ENCODE data around the gene PKN1. TPM values are rescaled to one million over a fixed set of nuclear protein-coding genes. Genes with fewer than 3 reads are reported as not detected.

Gene PKN1
- total RNA-seq, 4 donors from 2014 or later = 73.9 to 150 (median 118) TPM

- peak overlapping the region; percentile 12 to 69 (median 58) for H3K27ac ChIP-seq
- TF ChIP-seq EP300 (IDR thresholded peaks at IDR 0.05) (no peak), POLR2A (IDR thresholded peaks at IDR 0.05) (no peak)
- TF ChIP-seq, protein P1, sequence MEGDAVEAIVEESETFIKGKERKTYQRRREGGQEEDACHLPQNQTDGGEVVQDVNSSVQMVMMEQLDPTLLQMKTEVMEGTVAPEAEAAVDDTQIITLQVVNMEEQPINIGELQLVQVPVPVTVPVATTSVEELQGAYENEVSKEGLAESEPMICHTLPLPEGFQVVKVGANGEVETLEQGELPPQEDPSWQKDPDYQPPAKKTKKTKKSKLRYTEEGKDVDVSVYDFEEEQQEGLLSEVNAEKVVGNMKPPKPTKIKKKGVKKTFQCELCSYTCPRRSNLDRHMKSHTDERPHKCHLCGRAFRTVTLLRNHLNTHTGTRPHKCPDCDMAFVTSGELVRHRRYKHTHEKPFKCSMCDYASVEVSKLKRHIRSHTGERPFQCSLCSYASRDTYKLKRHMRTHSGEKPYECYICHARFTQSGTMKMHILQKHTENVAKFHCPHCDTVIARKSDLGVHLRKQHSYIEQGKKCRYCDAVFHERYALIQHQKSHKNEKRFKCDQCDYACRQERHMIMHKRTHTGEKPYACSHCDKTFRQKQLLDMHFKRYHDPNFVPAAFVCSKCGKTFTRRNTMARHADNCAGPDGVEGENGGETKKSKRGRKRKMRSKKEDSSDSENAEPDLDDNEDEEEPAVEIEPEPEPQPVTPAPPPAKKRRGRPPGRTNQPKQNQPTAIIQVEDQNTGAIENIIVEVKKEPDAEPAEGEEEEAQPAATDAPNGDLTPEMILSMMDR (IDR thresholded peaks at IDR 0.05) = peak; percentile 36 to 67 (median 57)
- H3K4me1 ChIP-seq = peaks cover 0 to 17% (median 0%) of the 10 kb centered on the region in 4 donors
- DNase-seq (ENCODE audit: low spot score in 2 of 2) = no peak
- no peaks in the 10 kb centered on the region for H3K36me3 ChIP-seq
- H3K27me3 ChIP-seq = no peaks in the 10 kb centered on the region
- H3K9me3 ChIP-seq = no peaks in the 10 kb centered on the region
- 44 to 45% methylated on average over 19 of the region's 19 CpGs for WGBS, 2 donors
- H3K4me3 ChIP-seq = no peak overlapping the region
Measured at GRCh38 chr19:14505488-14506239, 72.6 kb downstream of the PKN1 start.

GRCh38 chr19:14507704-14508542, 74.8 kb downstream of the PKN1 start:
- no peak overlapping the region for H3K4me3 ChIP-seq
- peaks cover 0 to 22% (median 2%) of the 10 kb centered on the region in 4 donors for H3K4me1 ChIP-seq
- TF ChIP-seq, protein P1 (IDR thresholded peaks at IDR 0.05) = no peak
- TF ChIP-seq POLR2A (IDR thresholded peaks at IDR 0.05) (no peak), EP300 (IDR thresholded peaks at IDR 0.05) (no peak)
- no peaks in the 10 kb centered on the region for H3K27me3 ChIP-seq
- no peaks in the 10 kb centered on the region for H3K9me3 ChIP-seq
- WGBS, 2 donors = 68 to 69% methylated on average over 12 of the region's 12 CpGs
- DNase-seq (ENCODE audit: low spot score in 2 of 2) = no peak
- H3K36me3 ChIP-seq = no peaks in the 10 kb centered on the region
- no peak overlapping the region for H3K27ac ChIP-seq

DNA sequence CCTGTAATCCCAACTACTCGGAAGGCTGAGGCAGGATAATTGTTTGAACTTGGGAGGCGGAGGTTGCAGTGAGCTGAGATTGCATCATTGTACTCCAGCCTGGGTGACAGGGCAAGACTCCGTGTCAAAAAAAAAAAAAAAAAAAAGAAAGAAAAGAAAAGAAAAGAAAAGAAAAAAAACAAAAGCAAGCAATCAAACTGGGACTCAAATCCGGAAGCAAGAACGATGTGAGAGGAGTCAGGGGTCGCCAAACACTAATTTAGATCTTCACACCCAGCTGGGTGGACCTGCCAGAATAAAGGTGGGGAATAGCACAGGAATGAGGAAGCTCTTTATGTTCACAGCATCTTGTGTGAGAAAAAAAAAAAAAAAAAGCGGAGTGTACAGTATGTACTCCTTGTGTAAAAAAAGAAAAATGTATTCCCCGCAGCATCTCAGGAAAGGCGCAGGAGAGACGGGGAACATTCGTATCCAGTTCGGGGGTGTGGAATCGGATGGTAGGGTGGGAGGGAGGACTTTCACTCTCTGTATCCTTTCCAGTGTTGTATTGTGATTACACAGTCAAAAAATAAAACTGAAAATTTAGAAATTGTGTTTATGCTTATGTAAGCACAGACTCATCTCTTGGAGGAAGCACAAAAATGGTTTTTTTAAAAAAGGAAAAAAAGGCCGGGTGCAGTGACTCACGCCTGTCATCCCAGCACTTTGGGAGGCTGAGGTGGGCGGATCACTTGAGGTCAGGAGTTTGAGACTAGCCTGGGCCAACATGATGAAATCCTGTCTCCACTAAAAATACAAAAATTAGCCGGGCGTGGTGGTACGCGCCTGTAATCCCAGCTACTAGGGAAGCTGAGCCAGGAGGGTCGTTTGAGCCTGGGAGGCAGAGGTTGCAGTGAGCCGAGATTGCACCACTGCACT, 77.5 kb downstream of the PKN1 start:
- DNase-seq (ENCODE audit: low spot score in 2 of 2) = peak; percentile 30 to 61
- no peaks in the 10 kb centered on the region for H3K27me3 ChIP-seq
- H3K4me3 ChIP-seq = peak overlapping the region in 1 of 4 donors; percentile 21
- H3K36me3 ChIP-seq = peaks cover 0 to 22% (median 12%) of the 10 kb centered on the region in 3 donors
- TF ChIP-seq EP300 (IDR thresholded peaks at IDR 0.05) = peak; percentile 50 to 73
- TF ChIP-seq, protein P1 (IDR thresholded peaks at IDR 0.05) = no peak
- H3K4me1 ChIP-seq = peaks cover 0 to 33% (median 11%) of the 10 kb centered on the region in 4 donors
- WGBS, 2 donors = 41 to 44% methylated on average over 22 of the region's 22 CpGs
- H3K27ac ChIP-seq = peak overlapping the region; percentile 26 to 84 (median 54)
- H3K9me3 ChIP-seq = no peaks in the 10 kb centered on the region

- TF ChIP-seq POLR2A (IDR thresholded peaks at IDR 0.05) = no peak
- TF ChIP-seq EP300 (IDR thresholded peaks at IDR 0.05) = no peak
- TF ChIP-seq, protein P1 (IDR thresholded peaks at IDR 0.05) = no peak
- Histone ChIP-seq H3K4me1 (peaks cover 0 to 39% (median 18%) of the 10 kb centered on the region in 4 donors), H3K9me3 (no peaks in the 10 kb centered on the region), H3K4me3 (no peak overlapping the region), H3K27ac (peak overlapping the region in 2 of 4 donors; percentile 77 to 84), H3K27me3 (no peaks in the 10 kb centered on the region), H3K36me3 (peaks cover 0 to 28% (median 18%) of the 10 kb centered on the region in 3 donors)
- no peak for DNase-seq (ENCODE audit: low spot score in 2 of 2)
- 78 to 85% methylated on average over 4 of the region's 4 CpGs for WGBS, 2 donors
Measured at GRCh38 chr19:14511229-14511593, 78.1 kb downstream of the PKN1 start.

Data from tibial nerve (tissue), 4 donors.